ENCODE data around the gene AQP5.

DNA sequence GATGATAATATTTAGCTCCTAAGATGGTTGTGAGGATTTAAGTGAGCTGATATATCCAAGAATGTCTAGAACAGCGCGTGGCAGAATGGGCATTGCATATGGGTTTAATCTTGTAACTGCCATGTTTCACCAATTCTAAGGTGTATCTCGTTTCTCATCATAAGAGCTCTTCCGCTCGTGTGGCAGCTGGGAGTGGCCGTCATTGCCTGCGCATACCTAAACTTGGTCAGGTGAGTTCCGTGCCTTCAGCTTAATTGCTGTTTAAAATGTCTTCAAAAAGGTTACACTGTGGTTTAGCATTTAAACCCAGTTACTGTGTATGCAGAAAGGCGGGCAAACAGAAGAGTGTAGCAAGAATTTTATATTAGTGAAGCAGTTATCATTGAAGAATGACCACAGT, 15.6 kb upstream of the AQP5 start:
- TF ChIP-seq, protein P1, sequence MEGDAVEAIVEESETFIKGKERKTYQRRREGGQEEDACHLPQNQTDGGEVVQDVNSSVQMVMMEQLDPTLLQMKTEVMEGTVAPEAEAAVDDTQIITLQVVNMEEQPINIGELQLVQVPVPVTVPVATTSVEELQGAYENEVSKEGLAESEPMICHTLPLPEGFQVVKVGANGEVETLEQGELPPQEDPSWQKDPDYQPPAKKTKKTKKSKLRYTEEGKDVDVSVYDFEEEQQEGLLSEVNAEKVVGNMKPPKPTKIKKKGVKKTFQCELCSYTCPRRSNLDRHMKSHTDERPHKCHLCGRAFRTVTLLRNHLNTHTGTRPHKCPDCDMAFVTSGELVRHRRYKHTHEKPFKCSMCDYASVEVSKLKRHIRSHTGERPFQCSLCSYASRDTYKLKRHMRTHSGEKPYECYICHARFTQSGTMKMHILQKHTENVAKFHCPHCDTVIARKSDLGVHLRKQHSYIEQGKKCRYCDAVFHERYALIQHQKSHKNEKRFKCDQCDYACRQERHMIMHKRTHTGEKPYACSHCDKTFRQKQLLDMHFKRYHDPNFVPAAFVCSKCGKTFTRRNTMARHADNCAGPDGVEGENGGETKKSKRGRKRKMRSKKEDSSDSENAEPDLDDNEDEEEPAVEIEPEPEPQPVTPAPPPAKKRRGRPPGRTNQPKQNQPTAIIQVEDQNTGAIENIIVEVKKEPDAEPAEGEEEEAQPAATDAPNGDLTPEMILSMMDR (IDR thresholded peaks at IDR 0.05; ENCODE audit: low read depth, low read length) = no peak
- TF ChIP-seq, protein P2, sequence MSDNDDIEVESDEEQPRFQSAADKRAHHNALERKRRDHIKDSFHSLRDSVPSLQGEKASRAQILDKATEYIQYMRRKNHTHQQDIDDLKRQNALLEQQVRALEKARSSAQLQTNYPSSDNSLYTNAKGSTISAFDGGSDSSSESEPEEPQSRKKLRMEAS (IDR thresholded peaks at IDR 0.05; ENCODE audit: low read depth, low read length) = no peak
- TF ChIP-seq POLR2A (IDR thresholded peaks at IDR 0.05; ENCODE audit: extremely low read depth, insufficient read length) = no peak
- no peak for TF ChIP-seq MYC (IDR thresholded peaks at IDR 0.05; ENCODE audit: low read depth, low read length)
